GM23338 (cell line): ENCODE results near the gene DIAPH3. TPM values are rescaled to one million over a fixed set of nuclear protein-coding genes. Genes with fewer than 3 reads are reported as not detected.

Experiments used
- ATAC-seq: fragments of 200-7000 bp; cut with Tn5 transposase; 3 replicates; pipeline ENCODE4 v1.9.1; 2020
- DNase-seq: peaks from one replicate; pipeline ENCODE4 v3.0.0-alpha.2; 2015; ENCODE audit warnings: low spot score
- H2AFZ ChIP-seq: fragments of 200-600 bp; sonication (generic); 2 replicates; pipeline ENCODE4 v1.8.0; 2016; ENCODE audit warnings: antibody characterized with exemption, mild to moderate bottlenecking, moderate library complexity
- H3F3A ChIP-seq: fragments of 200-600 bp; sonication (generic); replicated peaks from 2 replicates; pipeline ENCODE4 v1.8.0; 2017; ENCODE audit warnings: antibody characterized with exemption, mixed run types, low read depth
- H3K27ac ChIP-seq: fragments of 200-600 bp; sonication (generic); 2 replicates; pipeline ENCODE4 v1.6.1; 2016; ENCODE audit warnings: low read depth
- H3K27me3 ChIP-seq: fragments of 200-600 bp; sonication (generic); 2 replicates; pipeline ENCODE4 v1.8.0; 2016; ENCODE audit warnings: mild to moderate bottlenecking, mixed run types, moderate library complexity; ENCODE audit not compliant: insufficient read depth
- H3K36me3 ChIP-seq: fragments of 200-600 bp; sonication (generic); 2 replicates; pipeline ENCODE4 v1.8.0; 2016; ENCODE audit warnings: mild to moderate bottlenecking; ENCODE audit not compliant: insufficient read depth
- H3K4me1 ChIP-seq: fragments of 200-600 bp; sonication (generic); 2 replicates; pipeline ENCODE4 v1.8.0; 2016; ENCODE audit warnings: mild to moderate bottlenecking, moderate library complexity; ENCODE audit not compliant: insufficient read depth
- H3K4me2 ChIP-seq: fragments of 200-600 bp; sonication (generic); 2 replicates; pipeline ENCODE4 v1.7.1; 2017; ENCODE audit warnings: mixed run types
- H3K4me3 ChIP-seq: fragments of 200-600 bp; sonication (generic); 2 replicates; pipeline ENCODE4 v1.6.1; 2016; ENCODE audit warnings: mixed run types
- H3K79me2 ChIP-seq: fragments of 200-600 bp; sonication (generic); replicated peaks from 2 replicates; pipeline ENCODE4 v1.8.0; 2017; ENCODE audit warnings: mild to moderate bottlenecking; ENCODE audit not compliant: insufficient read depth
- H3K9me2 ChIP-seq: fragments of 200-600 bp; sonication (generic); 2 replicates; pipeline ENCODE4 v1.8.0; 2017; ENCODE audit not compliant: insufficient read depth
- H4K20me1 ChIP-seq: fragments of 200-600 bp; sonication (generic); replicated peaks from 2 replicates; pipeline ENCODE4 v1.8.0; 2017; ENCODE audit warnings: mild to moderate bottlenecking; ENCODE audit not compliant: insufficient read depth
- H3K27ac Mint-ChIP-seq: 2 replicates; pipeline ENCODE4 v1.8.0; 2020; ENCODE audit warnings: inconsistent platforms, mild to moderate bottlenecking, moderate library complexity, mixed read lengths
- H3K27me3 Mint-ChIP-seq: 3 replicates; pipeline ENCODE4 v1.8.0; 2022; ENCODE audit warnings: low read depth, mild to moderate bottlenecking, moderate library complexity, mixed read lengths, inconsistent platforms; ENCODE audit not compliant: insufficient read depth, poor library complexity
- H3K36me3 Mint-ChIP-seq: 3 replicates; pipeline ENCODE4 v1.8.0; 2021; ENCODE audit warnings: low read depth, mild to moderate bottlenecking, inconsistent platforms, moderate library complexity, mixed read lengths
- H3K4me1 Mint-ChIP-seq: 3 replicates; pipeline ENCODE4 v1.8.0; 2020; ENCODE audit warnings: mild to moderate bottlenecking, inconsistent platforms, mixed read lengths
- H3K4me3 Mint-ChIP-seq: 3 replicates; pipeline ENCODE4 v1.8.0; 2021; ENCODE audit warnings: moderate library complexity, mild to moderate bottlenecking, inconsistent platforms, mixed read lengths
- H3K9me3 Mint-ChIP-seq: 3 replicates; pipeline ENCODE4 v1.8.0; 2020; ENCODE audit warnings: moderate library complexity, mild to moderate bottlenecking, inconsistent platforms, mixed read lengths
- CREB1 ChIP-seq: fragments of 250-450 bp; sonication (Bioruptor Pico); IDR thresholded peaks from 2 replicates; pipeline ENCODE4 v1.5.0; 2020; ENCODE audit warnings: low read depth, mild to moderate bottlenecking, moderate library complexity
- EZH2 ChIP-seq: fragments of 200-600 bp; sonication (generic); IDR thresholded peaks from one replicate; pipeline ENCODE4 v1.8.0; 2017; ENCODE audit warnings: antibody characterized with exemption, mild to moderate bottlenecking, low read depth; ENCODE audit not compliant: unreplicated experiment
- STAT1 ChIP-seq: IDR thresholded peaks from one replicate; pipeline ENCODE4 v1.6.1; 2016; ENCODE audit warnings: antibody characterized with exemption; ENCODE audit not compliant: unreplicated experiment
- polyA plus RNA-seq: library from polyadenylated mRNA; unstranded; fragments of >200 nt; fragmentation: Nextera tagmentation; extraction: Ambion mirVana; gene quantifications from 2 replicates; pipeline ENCODE4 v1.2.1, GENCODE V29; 2016
- total RNA-seq: library from RNA; depleted of rRNA; stranded (reverse); fragments of >200 nt; shearing (Covaris generic); gene quantifications from 2 replicates; pipeline ENCODE4 v1.2.3, GENCODE V29; 2014
- TF ChIP-seq, protein P1 (sequence below): IDR thresholded peaks from one replicate; pipeline ENCODE4 v1.6.1; 2018; ENCODE audit warnings: antibody characterized with exemption; ENCODE audit not compliant: unreplicated experiment
- TF ChIP-seq, protein P2 (sequence below), 2 experiments: fragments of 200-600 bp in 1 of 2; sonication (generic) in 1 of 2; conservative IDR thresholded peaks; 2 replicates each; pipeline versions ENCODE4 v1.5.1 to v1.6.1; 2016 to 2017; ENCODE audit warnings: antibody characterized with exemption in 2 of 2, low read depth in 2 of 2, mild to moderate bottlenecking in 2 of 2, moderate library complexity in 1 of 2

Gene DIAPH3
- total and polyA plus RNA-seq, 2 experiments from 2014 or later, result 23.4 to 30.2 TPM

DNA sequence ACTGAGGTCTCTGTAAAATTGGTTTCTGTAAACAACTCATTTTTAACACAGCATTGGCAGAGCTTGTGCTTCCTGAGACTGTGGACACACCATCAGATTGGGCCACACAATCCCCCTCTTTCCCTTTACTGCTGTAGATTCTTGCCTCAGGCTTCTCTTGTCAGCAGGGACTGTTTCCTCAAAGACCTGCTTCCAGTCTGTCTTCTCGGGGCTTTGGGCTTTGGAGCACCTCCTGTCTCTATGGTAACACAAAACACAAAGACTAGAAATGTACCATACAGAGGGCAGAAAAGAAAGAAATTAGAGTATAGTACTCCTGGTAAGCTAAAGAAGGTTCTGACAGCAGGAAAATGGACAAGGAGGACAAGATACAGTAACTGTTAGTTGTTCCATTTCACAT lies 484.5 kb downstream of the DIAPH3 start (continued):
- TF ChIP-seq, protein P1, sequence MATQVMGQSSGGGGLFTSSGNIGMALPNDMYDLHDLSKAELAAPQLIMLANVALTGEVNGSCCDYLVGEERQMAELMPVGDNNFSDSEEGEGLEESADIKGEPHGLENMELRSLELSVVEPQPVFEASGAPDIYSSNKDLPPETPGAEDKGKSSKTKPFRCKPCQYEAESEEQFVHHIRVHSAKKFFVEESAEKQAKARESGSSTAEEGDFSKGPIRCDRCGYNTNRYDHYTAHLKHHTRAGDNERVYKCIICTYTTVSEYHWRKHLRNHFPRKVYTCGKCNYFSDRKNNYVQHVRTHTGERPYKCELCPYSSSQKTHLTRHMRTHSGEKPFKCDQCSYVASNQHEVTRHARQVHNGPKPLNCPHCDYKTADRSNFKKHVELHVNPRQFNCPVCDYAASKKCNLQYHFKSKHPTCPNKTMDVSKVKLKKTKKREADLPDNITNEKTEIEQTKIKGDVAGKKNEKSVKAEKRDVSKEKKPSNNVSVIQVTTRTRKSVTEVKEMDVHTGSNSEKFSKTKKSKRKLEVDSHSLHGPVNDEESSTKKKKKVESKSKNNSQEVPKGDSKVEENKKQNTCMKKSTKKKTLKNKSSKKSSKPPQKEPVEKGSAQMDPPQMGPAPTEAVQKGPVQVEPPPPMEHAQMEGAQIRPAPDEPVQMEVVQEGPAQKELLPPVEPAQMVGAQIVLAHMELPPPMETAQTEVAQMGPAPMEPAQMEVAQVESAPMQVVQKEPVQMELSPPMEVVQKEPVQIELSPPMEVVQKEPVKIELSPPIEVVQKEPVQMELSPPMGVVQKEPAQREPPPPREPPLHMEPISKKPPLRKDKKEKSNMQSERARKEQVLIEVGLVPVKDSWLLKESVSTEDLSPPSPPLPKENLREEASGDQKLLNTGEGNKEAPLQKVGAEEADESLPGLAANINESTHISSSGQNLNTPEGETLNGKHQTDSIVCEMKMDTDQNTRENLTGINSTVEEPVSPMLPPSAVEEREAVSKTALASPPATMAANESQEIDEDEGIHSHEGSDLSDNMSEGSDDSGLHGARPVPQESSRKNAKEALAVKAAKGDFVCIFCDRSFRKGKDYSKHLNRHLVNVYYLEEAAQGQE, result no peak
- TF ChIP-seq STAT1 (no peak), CREB1 (no peak), EZH2 (no peak)

DNA sequence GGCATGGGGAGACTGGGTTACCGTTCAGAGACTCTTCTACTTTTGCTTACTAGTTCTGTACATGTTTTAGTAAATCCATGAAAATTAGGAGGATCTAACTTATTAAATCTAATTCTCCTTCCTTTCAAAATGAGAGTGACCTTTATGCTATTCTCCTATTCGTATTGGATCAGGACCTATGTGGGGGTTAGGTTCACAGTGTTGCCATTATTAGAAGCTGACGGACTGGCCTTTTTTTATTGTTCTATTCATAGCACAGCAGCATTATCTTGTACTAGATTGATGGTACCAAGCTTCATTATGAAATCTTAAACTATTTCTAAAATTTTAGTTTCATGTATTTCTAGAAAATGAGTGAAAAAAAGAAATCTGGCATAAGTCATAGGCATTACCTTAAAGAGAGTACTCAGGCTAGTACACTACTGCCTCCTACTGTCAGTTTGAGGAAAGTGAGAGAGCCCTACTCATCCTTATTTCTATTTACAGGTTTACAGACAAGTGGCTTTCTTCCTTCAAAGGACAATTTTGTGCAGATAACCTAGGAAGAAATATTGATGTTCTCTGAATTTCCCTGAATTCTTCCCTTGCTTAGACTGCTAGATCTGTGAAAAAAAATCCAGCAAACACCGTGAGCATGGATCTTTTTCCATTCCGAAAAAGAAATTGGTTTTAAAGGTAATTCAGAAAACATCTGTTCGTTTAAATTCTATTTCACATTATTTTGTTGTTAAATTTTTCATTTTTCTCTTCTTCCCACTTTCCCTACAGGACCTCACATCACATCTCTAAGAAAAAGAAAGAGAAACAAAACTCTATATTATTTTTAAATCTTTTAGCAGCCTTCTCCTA lies 485.5 kb downstream of the DIAPH3 start:
- no peak overlapping the region for H3K4me3 Mint-ChIP-seq
- no peaks in the 10 kb centered on the region for H3F3A ChIP-seq
- no peaks in the 10 kb centered on the region for H3K9me3 Mint-ChIP-seq
- H4K20me1 ChIP-seq, result no peaks in the 10 kb centered on the region
- peak; percentile 88 for ATAC-seq
- peaks cover 10% of the 10 kb centered on the region for H3K4me1 ChIP-seq
- peak; percentile 78 for DNase-seq
- H3K79me2 ChIP-seq, result no peaks in the 10 kb centered on the region
- no peaks in the 10 kb centered on the region for H3K27me3 ChIP-seq
- no peak overlapping the region for H3K27ac Mint-ChIP-seq
- H3K4me1 Mint-ChIP-seq, result peaks cover 11% of the 10 kb centered on the region
- H3K36me3 ChIP-seq, result no peaks in the 10 kb centered on the region
- no peak overlapping the region for H3K27ac ChIP-seq
- no peaks in the 10 kb centered on the region for H3K9me2 ChIP-seq
- TF ChIP-seq, protein P1, result no peak
- TF ChIP-seq, protein P2, sequence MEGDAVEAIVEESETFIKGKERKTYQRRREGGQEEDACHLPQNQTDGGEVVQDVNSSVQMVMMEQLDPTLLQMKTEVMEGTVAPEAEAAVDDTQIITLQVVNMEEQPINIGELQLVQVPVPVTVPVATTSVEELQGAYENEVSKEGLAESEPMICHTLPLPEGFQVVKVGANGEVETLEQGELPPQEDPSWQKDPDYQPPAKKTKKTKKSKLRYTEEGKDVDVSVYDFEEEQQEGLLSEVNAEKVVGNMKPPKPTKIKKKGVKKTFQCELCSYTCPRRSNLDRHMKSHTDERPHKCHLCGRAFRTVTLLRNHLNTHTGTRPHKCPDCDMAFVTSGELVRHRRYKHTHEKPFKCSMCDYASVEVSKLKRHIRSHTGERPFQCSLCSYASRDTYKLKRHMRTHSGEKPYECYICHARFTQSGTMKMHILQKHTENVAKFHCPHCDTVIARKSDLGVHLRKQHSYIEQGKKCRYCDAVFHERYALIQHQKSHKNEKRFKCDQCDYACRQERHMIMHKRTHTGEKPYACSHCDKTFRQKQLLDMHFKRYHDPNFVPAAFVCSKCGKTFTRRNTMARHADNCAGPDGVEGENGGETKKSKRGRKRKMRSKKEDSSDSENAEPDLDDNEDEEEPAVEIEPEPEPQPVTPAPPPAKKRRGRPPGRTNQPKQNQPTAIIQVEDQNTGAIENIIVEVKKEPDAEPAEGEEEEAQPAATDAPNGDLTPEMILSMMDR (conservative IDR thresholded peaks at IDR 0.05; ENCODE audit: low read depth in 2 of 2), result peak; percentile 86 to 99
- no peak overlapping the region for H3K4me3 ChIP-seq
- H2AFZ ChIP-seq, result no peak overlapping the region
- no peaks in the 10 kb centered on the region for H3K27me3 Mint-ChIP-seq
- H3K4me2 ChIP-seq, result no peak overlapping the region
- no peaks in the 10 kb centered on the region for H3K36me3 Mint-ChIP-seq
